G401 (cell line): ENCODE data around the gene STX16. TPM values are rescaled to one million over a fixed set of nuclear protein-coding genes. Genes with fewer than 3 reads are reported as not detected.

Source experiments
- DNase-seq: peaks from one replicate; pipeline ENCODE4 v3.0.0-alpha.2; 2015; ENCODE audit warnings: low spot score
- in situ Hi-C: cut with HindIII; loops from 2 replicates; pipeline ENCODE4 v1.10.0; 2016; ENCODE audit warnings: low sequenced_read_pairs, mixed read lengths
- total RNA-seq: library from RNA; depleted of rRNA; stranded (reverse); fragments of >200 nt; shearing (Covaris generic); gene quantifications from 2 replicates; pipeline ENCODE4 v1.2.3, GENCODE V29; 2014

STX16 gene
- total RNA-seq, 1 experiment from 2014 or later: 32.3 TPM

DNA sequence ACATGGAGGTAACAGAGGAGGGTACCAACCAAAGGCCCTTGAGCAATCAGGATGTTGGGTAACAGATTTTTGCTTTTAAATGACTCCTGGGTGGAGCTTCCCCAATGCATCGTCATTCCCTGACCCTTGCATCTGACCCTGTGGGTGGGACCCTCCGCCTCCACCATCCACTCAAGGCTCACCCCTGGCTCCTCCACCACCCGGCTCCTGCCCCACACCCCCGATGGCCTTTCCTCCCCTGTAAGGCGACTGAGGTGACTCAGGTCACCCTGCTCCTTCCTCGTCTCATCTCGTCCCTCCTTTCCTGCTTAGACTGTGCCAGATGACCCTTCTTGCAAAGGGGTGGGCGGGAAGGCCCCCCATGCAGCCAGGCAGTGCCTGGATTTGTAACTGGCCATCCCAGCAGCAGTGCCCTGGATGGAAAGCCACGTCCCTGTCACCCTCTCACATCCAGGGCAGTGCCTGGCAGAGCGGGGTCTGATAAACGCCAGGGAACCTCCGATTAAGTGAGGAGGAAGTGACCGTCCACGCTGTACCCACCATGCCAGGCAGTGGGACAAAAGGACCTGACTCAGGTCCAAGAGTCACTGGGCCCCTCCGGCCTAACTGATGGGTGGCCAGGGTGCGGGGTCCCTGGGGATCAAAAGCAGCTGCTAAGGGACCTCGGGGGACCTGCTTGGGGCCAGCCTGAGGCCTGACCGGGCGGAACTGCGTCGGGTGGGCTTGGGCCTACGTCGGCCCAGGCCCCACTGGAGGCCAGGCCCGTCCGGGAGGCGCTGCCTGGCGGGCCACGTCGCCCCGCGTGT is 40.9 kb downstream of the STX16 start:
- no peak for DNase-seq
- in situ Hi-C loops: no loop called here

DNA sequence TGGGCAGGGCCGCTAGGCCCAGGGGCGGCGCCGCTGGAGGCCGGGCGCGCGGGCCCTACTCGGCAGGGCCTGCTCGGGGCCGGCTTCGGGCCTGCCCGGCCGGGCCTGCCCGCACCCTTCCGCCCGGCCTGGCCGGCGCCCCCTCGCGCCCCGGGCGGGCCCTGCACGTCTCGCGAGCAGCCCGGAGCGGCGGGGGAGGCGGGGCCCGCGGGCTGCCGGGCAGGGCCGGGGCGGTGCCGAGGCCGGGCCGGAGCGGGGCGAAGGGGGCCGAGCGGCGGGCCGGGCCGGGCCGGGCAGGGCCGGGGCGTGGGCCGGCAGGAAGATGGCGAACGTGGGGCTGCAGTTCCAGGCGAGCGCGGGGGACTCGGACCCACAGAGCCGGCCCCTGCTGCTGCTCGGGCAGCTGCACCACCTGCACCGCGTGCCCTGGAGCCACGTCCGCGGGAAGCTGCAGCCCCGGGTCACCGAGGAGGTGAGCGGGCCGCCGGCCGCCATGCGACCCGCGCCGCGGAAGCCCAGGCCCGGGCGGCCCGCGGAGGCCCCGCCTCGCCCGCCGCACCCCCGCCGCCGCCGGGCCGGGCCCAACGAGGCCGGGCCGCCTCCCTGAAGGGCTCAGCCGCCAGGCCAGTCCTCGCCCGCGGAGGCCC is 41.6 kb downstream of the STX16 start, which contains the start of gene NPEPL1:
TSS of gene NPEPL1 (plus strand) at position 222 of the 647 bp plus-strand sequence. CDS start at position 323, 101 bp downstream.
- DNase-seq: peak; percentile 25
- in situ Hi-C loops: no loop called here

DNA sequence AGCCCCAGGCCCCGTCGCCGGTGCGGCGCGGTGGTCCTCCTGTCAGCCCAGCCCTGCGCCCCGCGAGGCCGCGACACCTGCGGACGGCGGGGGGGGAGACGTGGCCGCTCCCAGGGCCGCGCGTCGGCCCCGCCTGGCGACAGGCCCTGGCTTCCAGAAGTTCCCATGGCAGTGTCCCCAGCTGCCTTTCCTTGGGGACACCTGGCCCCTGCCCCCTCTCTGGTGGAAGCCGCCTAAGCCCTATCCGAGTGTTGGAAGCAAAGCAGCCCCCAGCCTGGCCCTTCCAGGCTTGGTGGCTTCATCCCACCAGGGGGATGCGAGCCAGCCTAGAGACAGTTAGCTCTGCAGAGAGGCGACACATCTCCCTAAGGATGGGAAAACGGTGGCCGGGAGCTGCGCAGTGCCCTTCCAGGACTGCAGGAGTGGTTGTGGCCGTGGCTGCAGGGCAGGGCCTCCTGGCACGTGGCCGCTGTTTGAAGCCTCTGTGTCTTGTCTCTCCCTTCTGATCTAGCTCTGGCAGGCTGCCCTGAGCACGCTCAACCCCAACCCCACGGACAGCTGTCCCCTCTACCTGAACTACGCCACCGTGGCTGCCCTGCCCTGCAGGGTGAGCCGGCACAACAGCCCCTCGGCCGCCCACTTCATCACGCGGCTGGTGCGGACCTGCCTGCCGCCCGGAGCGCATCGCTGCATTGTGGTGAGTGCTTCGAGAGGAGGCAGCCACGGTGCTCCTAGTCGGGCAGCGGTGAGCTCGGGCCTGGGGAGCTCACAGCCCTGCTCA is 42.3 kb downstream of the STX16 start:
- in situ Hi-C loops: no loop called here
- DNase-seq: peak; percentile 20

- in situ Hi-C loops: no loop called here
- no peak for DNase-seq
Observed at GRCh38 chr20:58694241-58695083, 43.4 kb downstream of the STX16 start.

- DNase-seq: no peak
- in situ Hi-C loops: no loop called here
Observed at GRCh38 chr20:58695084-58695722, 44.1 kb downstream of the STX16 start.

DNA sequence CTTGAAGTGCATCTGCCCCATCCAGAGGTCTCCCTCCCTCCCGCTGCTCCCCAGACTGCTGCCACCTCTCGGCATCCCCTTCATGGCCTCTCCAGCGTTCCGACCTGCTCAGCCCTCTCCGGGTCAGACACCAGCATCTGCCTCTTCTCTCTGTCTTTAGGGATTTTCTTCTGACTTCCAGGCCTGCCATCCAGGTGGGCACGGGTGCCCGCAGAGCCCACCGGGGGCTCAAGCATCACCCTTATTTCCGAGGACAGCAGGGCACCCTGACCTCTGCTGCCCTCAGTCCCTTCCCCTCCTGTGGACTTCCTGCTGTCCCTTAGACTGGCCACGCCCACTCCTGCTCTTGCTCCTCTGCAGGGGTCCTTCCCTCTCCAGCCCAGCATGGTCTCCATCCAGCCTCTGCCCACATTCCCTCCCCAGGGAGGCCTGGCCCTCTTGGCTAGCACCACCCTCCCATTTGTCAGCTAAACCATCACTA is 44.9 kb downstream of the STX16 start:
- DNase-seq: no peak
- in situ Hi-C loops: no loop called here

DNA sequence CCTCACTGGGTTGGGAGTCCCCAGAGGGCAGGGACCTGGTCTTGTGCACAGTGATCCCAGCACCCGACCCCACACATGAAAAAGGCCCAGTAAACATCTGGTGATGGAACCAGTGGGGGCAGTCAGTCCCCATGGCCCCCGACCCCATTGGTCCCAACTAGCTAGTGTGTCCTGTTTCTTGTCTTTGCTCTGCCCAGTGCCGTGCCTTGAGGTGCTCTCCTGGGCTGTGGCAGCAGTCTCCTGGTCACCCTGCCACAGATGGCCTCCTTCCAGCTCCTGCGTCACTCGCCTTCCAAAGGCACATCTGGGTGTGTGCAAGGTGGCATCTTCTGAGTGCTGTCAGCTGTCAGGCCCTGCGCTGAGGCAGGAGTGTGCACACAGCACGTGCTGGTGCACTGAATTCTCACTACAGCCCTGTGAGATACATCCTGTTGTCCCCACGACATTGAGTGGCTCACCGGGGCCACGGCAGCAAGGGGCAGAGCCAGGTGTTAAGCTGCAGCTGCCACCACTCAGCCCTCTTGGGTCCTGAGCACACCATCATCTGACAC is 45.4 kb downstream of the STX16 start:
- DNase-seq: no peak
- in situ Hi-C loops: no loop called here

DNA sequence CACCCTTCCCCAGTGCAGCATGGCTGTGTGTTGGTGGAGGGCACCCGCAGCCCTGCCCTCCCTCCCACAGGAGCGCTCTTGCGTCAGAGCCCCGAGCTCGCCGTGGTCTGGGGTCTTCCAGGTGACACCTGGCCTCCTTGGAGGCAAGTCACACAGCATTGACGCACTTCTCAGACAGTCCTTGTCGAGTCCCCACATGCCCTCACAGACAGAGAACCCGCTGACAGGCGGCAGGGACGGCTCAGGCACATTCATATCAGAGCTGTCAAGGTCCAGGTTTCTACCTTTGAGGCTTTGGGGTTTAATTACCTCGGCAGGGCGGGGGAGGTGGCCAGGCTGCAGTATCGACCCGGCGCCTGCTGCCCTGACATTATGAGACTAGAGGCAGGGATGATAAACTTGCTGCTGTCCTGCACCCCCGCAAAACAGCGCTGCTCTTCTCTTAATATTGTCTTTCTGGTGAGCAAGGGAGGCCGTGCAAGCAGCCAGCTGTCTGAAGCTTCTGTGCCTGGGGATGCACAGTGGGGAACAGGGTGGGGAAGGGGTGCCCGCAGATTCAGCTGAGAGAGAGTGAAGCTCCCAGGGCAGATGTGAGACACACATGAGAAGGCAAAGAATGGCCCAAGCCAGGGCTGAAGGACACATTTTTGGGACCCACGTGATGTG is 46.3 kb downstream of the STX16 start:
- in situ Hi-C loops: no loop called here
- DNase-seq: no peak

DNA sequence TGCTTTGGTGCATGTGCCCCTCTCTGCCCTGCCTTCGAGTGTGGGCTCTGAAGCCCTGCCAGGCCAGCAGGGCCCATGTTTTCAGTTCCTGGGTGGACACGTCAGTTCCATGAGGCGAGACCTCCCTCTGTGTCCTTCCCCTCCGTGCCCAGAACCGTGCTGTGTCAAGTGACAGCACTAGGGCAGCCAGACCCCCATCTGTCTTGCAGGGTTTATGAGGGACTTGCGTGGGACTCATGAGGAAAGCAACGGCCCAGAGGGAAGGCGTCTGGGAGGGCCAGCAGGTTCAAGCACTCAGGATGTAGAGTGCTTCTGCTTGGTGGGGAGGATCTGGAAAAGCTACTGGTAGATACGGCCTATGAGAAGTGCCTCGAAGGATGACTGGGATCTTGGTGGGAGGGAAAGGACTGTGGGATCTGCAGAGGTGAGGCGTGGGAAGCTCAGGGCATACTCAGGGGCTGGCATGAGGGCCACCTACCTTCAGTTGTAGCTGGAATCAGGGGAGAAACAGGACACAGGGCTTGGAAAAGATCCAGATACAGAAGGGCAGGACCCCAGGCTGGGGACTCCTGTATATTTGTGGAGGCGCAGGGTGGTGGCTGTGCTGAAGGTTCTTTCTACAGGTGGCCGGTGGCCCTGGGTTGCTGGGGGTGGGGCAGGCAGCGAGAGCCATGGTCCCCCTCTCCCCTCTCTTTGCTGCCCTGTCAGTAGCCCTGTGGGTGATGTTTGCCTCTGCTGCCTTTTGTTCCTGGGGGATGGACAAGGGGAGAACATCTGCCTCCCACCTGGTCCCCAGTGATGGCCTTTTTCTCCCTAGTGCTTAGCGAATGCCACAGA is 47.0 kb downstream of the STX16 start:
- DNase-seq: no peak
- in situ Hi-C loops: no loop called here

DNA sequence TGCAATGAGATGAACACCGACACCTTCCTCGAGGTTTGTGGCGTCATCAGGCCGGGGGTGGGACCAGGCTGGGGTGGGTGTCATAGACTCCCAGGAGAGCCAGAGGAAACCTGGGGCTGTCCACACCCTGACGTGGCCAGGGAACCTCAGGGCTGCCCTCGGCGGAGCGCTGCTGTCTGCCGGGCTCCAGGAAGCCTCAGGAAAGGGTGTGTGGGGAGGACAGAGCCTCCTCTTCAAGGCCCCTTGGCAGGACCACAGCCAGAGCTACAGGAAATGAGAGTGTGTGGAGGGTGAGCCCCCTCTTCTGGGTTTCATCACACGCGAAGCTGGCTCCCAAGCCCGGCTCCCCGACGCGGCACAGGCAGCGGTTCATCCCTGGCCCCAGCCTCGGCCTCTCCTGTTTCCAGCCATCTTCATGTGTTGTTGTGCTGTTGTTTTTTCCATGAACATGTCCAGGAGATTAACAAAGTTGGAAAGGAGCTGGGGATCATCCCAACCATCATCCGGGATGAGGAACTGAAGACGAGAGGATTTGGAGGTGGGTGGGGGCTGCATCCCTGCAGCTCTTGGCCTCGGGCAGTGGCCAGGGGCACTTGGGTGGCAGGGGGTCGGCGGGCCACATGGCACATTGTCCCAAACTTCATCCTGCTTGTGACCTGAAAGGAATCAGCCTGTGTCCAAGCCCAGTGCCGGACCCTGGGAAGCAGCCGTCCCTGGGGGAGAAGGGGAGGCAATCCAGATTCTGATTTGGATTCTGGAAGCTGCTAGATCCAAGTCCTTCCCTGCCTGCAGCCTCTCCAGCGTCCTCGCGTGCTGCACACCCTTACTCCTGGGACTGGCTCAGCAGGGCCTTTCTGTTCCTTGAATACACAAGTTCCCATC is 47.9 kb downstream of the STX16 start:
- in situ Hi-C loops: no loop called here
- DNase-seq: no peak

- DNase-seq: no peak
- in situ Hi-C loops: no loop called here
Observed at GRCh38 chr20:58699623-58700107, 48.6 kb downstream of the STX16 start.

DNA sequence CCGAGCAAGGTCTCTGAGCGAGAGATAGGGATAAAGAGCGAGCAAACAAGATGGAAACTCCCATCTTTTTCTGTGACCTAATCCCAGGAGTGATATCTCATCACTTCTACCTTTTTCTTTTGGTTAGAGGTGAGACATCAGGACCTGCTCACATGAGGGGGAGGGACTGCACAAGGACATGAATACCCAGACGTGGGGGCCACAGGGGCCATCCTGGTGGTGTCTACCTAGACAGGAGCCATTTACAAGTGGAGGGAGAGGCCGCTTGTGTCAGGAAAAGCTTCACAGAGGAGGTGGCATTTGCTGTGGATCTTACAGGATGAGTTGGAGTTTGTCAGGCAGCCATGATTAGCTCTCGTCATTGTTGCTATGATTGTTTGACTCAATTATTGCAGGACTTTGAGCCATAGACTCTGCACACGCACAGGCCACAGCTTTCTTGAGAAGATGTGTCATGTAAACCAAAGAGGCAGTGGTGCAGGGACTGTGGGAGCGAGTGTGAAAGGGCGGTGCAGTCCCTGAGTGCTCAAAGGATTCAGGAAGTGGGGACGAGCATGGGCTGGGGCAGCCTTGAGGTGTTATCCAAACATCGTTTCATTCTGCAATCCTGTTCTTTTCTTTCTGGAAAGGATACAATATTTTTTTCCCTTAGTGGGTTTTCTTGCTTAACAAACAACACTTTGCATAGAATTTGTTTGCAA is 49.2 kb downstream of the STX16 start:
- in situ Hi-C loops: no loop called here
- no peak for DNase-seq

GRCh38 chr20:58700823-58701222 is 49.7 kb downstream of the STX16 start:
- in situ Hi-C loops: no loop called here
- DNase-seq: no peak

DNA sequence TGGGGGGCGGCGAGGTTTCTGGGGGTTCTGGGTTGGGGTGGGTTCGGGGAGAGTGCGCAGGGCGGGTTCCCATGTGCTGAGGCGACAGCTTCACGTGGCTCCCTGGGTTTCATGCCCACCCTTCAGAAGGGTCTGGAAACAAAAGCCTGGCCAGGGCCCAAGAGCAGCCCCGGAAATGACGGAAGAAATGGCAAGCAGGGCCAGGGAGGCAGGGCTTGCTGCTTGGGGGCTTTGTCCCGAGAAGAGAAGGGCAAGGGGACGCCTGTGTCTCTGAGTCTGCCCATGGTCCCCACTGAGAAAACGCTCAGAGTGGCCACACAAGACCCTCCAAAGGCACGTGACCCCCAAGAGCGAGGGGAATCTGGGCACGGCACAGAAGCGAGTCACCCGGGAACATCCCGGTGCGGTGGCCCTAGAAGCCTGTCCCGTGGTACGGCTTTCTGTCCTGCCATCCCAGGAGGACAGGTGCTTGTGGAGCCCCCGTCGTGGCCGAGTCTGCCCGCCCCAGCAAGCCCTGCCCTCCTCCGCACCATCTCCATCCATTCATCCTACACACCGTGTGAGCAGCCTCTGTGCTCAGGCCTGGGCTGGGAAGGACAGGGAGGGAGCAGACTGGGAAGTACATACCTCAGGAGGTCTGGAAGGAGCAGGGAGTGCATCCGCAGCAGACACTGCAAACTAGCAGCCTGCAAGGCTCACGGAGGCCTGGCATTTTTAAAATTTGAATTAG is 50.5 kb downstream of the STX16 start:
- DNase-seq: no peak
- in situ Hi-C loops: no loop called here

GRCh38 chr20:58702161-58702510 is 51.1 kb downstream of the STX16 start:
- DNase-seq: no peak
- in situ Hi-C loops: no loop called here
